Activated naive CD8-positive, alpha-beta T cell treated with anti-CD3 and anti-CD28 coated beads, Interleukin-2, amount 50 U/mL, for 24 hours (primary cell): Measurements from ENCODE around the gene NEDD4L.
"Not testable (repeated sequence)": the region's sequence is repeated elsewhere in the genome, so short reads cannot be mapped to it uniquely, and the experiment has no call there.

ENCODE experiments used
- ATAC-seq: fragments of 150-1000 bp; cut with Tn5 transposase; one replicate; pipeline ENCODE4 v1.10.0; 2021
- DNase-seq: peaks from one replicate; pipeline ENCODE4 v3.0.0; 2021
- H3K27ac Mint-ChIP-seq: one replicate; pipeline ENCODE4 v1.8.0; 2021; ENCODE audit warnings: mild to moderate bottlenecking, mixed read lengths
- H3K27me3 Mint-ChIP-seq: one replicate; pipeline ENCODE4 v1.8.0; 2021; ENCODE audit warnings: mixed read lengths
- H3K36me3 Mint-ChIP-seq: one replicate; pipeline ENCODE4 v1.8.0; 2021; ENCODE audit warnings: low read depth, mixed read lengths
- H3K4me1 Mint-ChIP-seq: one replicate; pipeline ENCODE4 v1.8.0; 2021; ENCODE audit warnings: mixed read lengths
- H3K4me3 Mint-ChIP-seq: one replicate; pipeline ENCODE4 v1.8.0; 2021; ENCODE audit warnings: mild to moderate bottlenecking, moderate library complexity, mixed read lengths
- H3K9me3 Mint-ChIP-seq: one replicate; pipeline ENCODE4 v1.8.0; 2021; ENCODE audit warnings: mixed read lengths

Gene NEDD4L

GRCh38 chr18:58419587-58420199, 375.7 kb downstream of the NEDD4L start:
- Mint-ChIP-seq H3K4me1 (no peaks in the 10 kb centered on the region), H3K36me3 (no peaks in the 10 kb centered on the region), H3K9me3 (peaks cover 3% of the 10 kb centered on the region), H3K27me3 (peaks cover 4% of the 10 kb centered on the region), H3K4me3 (no peak overlapping the region), H3K27ac (no peak overlapping the region)
- ATAC-seq: no peak
- DNase-seq: no peak

- Mint-ChIP-seq H3K36me3 (no peaks in the 10 kb centered on the region), H3K4me3 (no peak overlapping the region), H3K27ac (no peak overlapping the region), H3K27me3 (peaks cover 5% of the 10 kb centered on the region), H3K9me3 (no peaks in the 10 kb centered on the region), H3K4me1 (peaks cover 2% of the 10 kb centered on the region)
- ATAC-seq (no peak), DNase-seq (no peak)
These were observed 382.6 kb downstream of the NEDD4L start for GRCh38 chr18:58426611-58427010.

DNA sequence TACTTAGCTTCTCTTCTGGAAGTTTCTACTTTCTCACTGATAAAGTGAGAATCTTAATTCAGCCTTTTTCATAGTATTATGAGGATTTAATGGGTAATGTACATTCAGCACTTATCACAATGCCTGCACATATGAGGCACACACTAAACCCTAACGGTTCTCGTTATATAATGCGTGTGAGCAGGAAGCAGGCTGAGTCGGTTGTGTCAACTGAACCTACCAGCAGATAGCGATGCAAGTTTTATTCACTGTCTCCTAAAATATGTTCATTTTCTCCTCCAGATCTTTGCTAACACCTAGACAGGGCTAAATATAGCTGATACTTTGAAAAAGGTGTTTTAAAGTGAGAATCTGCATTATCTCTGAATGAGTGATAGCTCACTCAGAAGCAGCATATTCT, 383.3 kb downstream of the NEDD4L start:
- Mint-ChIP-seq H3K4me3 (no peak overlapping the region), H3K27ac (no peak overlapping the region), H3K9me3 (no peaks in the 10 kb centered on the region), H3K4me1 (peaks cover 2% of the 10 kb centered on the region), H3K36me3 (no peaks in the 10 kb centered on the region), H3K27me3 (peaks cover 4% of the 10 kb centered on the region)
- no peak for DNase-seq
- no peak for ATAC-seq

- no peak for ATAC-seq
- no peaks in the 10 kb centered on the region for H3K9me3 Mint-ChIP-seq
- no peaks in the 10 kb centered on the region for H3K36me3 Mint-ChIP-seq
- H3K27ac Mint-ChIP-seq: no peak overlapping the region
- peaks cover 1% of the 10 kb centered on the region for H3K27me3 Mint-ChIP-seq
- no peak overlapping the region for H3K4me3 Mint-ChIP-seq
- peaks cover 2% of the 10 kb centered on the region for H3K4me1 Mint-ChIP-seq
- DNase-seq: no peak
These were observed 385.4 kb downstream of the NEDD4L start for GRCh38 chr18:58429442-58429841.

DNA sequence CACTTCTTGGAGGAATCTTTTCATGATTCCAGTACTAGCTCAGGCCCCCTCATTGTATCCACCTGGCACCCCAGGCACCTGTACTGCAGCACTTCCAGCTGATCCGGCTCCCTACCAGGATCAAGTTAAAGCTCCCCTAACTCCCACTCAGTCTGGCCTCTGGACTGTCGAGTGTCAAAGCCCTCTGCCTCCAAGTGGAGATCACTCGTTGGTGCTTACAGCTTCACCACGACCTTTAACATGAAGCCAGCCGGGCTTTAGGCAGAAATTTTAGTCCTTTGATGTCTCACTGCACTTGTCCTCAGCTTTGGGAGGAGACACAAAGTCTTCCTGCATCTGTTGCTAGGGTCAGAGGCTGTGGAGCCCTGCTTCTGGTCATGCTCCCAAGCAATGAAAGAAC, 387.2 kb downstream of the NEDD4L start:
- ATAC-seq (no peak), DNase-seq (no peak)
- peaks cover 3% of the 10 kb centered on the region for H3K9me3 Mint-ChIP-seq
- H3K27me3 Mint-ChIP-seq: peaks cover 1% of the 10 kb centered on the region
- no peak overlapping the region for H3K27ac Mint-ChIP-seq
- H3K4me3 Mint-ChIP-seq: no peak overlapping the region
- no peaks in the 10 kb centered on the region for H3K4me1 Mint-ChIP-seq
- H3K36me3 Mint-ChIP-seq: peaks cover 3% of the 10 kb centered on the region

DNA sequence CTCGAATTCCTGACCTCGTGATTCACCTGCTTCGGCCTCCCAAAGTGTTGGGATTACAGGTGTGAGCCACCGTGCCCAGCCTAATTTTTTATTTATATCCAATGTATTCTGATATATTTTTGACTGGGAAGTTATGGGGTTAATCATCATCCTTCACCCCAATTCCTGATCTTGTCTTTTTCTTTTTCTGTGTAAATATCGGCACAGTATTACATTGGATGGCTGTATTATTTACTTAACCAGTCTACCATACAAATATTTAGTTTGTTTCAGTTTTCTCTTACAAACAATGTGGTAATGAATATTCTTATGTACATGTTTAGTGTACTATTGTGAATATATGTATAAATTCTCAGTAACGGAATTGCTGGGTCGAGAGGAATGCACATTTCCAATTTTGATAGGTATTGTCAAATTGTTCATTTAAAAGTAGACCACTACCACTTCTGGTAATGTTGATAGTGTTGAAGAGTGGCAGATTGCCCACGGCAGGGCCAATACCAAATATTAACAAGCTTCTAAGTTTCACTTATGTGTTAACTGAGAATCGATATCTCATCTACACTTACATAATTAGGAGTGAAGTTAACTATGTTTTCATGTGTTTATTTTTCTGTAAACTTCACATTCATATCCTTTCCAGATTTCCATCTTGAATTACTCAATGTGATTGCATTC, 388.2 kb downstream of the NEDD4L start:
- DNase-seq (no peak), ATAC-seq (no peak)
- Mint-ChIP-seq H3K9me3 (peaks cover 3% of the 10 kb centered on the region), H3K27ac (no peak overlapping the region), H3K27me3 (no peaks in the 10 kb centered on the region), H3K4me3 (no peak overlapping the region), H3K36me3 (peaks cover 3% of the 10 kb centered on the region), H3K4me1 (no peaks in the 10 kb centered on the region)

DNA sequence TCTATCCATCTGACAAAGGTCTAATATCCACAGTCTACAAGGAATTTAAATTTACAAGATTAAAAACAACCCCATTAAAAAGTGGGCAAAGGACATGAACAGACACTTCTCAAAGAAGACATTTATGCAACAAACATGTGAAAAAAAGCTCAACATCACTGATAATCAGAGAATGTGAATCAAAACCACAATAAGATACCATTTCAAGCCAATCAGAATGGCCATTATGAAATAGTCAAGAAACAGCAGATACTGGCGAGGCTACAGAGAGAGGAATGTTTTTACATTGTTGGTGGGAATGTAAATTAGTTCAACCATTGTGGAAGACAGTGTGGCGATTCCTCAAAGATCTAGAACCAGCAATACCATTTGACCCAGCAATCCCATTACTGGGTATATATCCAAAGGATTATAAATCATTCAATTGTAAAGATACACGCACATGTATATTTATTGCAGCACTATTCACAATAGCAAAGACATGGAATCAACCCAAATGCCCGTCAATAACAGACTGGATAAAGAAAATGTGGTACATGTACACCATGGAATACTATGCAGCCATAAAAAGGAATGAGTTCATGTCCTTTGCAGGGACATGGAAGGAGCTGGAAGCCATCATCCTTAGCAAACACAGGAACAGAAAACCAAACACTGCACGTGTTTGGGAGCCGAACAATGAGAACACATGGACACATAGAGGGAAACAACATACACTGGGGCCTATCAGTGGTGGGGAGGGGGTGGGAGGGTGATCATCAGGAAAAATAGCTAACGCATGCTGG, 391.4 kb downstream of the NEDD4L start:
- ATAC-seq: not testable (repeated sequence)

DNA sequence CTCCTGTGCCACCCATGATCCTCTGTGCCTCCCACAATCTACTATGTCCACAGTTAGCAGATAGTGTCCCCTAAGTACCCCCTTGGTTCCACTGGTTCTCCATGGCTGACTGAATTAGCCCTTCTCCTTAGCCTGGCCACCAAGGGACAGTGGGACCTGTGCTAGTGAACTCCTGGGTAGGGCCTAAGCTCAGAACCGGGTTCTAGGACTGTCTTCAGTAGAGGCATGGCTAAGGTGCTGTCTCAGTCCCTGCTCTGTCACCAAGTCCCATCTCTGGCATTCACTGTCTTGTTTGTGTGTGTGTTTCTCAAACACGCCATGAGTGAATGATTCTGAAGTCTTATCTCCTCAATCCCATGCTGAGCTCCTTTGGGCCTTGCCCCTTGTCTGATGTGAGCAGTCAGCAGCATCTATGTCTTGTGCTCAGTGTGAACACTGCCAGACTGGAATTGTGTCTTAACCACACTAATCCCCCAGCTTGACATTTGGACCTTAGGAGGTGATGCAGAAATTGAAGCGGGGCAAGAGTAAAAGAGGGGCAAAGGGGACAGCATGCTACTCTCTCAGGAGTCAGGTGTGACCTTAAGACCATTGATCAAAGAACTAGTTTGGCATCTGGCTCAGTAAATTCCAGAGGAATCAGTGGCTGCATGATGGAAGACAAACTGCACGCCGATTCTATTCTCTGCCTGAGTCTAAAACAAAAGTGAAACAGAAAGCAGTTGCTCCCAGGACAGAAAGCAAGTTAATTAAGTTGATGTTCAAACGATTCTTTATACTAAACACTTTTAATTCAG, 394.3 kb downstream of the NEDD4L start:
- ATAC-seq (peak; percentile 31), DNase-seq (no peak)
- Mint-ChIP-seq H3K27me3 (no peaks in the 10 kb centered on the region), H3K4me1 (peaks cover 14% of the 10 kb centered on the region), H3K27ac (peak overlapping the region; percentile 67), H3K4me3 (peak overlapping the region; percentile 74), H3K36me3 (peaks cover 3% of the 10 kb centered on the region), H3K9me3 (peaks cover 3% of the 10 kb centered on the region)

More for the DNA sequence above, 391.4 kb downstream of the NEDD4L start:
- not testable (repeated sequence) for H3K27ac Mint-ChIP-seq, H3K9me3 Mint-ChIP-seq, DNase-seq, H3K27me3 Mint-ChIP-seq, H3K36me3 Mint-ChIP-seq, H3K4me3 Mint-ChIP-seq
- peaks cover 14% of the 10 kb centered on the region for H3K4me1 Mint-ChIP-seq

- Mint-ChIP-seq H3K4me1 (peaks cover 14% of the 10 kb centered on the region), H3K27me3 (no peaks in the 10 kb centered on the region), H3K27ac (peak overlapping the region; percentile 67), H3K36me3 (peaks cover 3% of the 10 kb centered on the region), H3K4me3 (peak overlapping the region; percentile 74), H3K9me3 (peaks cover 3% of the 10 kb centered on the region)
- ATAC-seq (peak; percentile 52), DNase-seq (no peak)
These were observed 394.9 kb downstream of the NEDD4L start for GRCh38 chr18:58438958-58439300.

DNA sequence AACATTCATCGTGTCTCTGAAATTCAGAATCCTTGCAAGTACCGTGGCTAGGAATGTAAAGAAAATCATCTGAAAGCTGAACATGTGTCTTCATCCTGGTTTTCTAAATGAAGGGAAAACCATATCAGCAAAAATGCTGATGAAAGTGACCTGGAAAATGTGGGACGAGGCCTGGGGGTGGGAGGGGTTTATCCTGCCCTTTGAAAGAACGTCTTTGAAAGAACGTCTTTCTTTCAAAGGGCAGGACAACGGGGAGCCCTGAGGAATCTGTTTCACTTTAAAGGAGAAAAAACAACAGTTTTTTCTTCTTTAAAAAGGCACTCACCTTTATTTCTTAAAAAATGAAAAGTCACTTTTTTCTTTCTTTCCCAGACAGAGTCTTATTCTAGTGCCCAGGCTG, 399.6 kb downstream of the NEDD4L start:
- peaks cover 7% of the 10 kb centered on the region for H3K4me1 Mint-ChIP-seq
- no peak overlapping the region for H3K27ac Mint-ChIP-seq
- H3K9me3 Mint-ChIP-seq: no peaks in the 10 kb centered on the region
- H3K4me3 Mint-ChIP-seq: no peak overlapping the region
- no peaks in the 10 kb centered on the region for H3K27me3 Mint-ChIP-seq
- DNase-seq (no peak), ATAC-seq (no peak)
- H3K36me3 Mint-ChIP-seq: no peaks in the 10 kb centered on the region

DNA sequence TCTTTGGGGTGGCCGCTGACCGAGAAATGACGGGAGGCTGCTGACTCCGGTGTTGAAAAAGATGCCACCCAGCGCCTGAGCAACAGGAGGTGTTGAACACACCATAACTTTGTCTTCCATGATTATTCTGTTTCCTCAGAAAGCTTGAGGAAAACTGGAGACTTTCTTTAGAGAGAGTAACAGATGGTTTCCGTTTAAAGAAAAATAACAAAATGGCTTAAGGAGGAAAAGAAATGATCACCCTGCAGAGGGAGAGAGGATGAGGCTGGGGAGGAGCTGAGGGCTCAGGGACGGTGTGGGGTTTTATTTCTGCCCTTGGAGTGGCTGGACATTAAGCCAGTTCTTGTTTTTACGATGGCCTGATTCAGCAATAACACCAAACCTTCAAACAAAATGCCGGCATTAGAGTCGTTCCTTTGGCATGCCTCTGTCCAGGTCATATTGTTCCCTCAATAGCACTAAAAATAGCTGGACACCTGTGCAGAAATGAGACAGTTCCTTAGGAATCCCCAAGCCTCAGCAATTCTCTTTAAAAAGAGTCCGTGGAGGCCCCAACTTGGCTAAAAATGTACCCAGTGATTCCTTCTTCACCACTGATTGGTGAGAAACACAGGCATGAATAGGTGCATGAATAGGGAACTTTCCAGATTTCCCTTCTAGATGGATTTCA, 402.5 kb downstream of the NEDD4L start:
- no peak for DNase-seq
- H3K4me1 Mint-ChIP-seq: no peaks in the 10 kb centered on the region
- H3K27me3 Mint-ChIP-seq: no peaks in the 10 kb centered on the region
- no peak overlapping the region for H3K4me3 Mint-ChIP-seq
- ATAC-seq: no peak
- H3K9me3 Mint-ChIP-seq: no peaks in the 10 kb centered on the region
- no peak overlapping the region for H3K27ac Mint-ChIP-seq
- H3K36me3 Mint-ChIP-seq: no peaks in the 10 kb centered on the region

DNA sequence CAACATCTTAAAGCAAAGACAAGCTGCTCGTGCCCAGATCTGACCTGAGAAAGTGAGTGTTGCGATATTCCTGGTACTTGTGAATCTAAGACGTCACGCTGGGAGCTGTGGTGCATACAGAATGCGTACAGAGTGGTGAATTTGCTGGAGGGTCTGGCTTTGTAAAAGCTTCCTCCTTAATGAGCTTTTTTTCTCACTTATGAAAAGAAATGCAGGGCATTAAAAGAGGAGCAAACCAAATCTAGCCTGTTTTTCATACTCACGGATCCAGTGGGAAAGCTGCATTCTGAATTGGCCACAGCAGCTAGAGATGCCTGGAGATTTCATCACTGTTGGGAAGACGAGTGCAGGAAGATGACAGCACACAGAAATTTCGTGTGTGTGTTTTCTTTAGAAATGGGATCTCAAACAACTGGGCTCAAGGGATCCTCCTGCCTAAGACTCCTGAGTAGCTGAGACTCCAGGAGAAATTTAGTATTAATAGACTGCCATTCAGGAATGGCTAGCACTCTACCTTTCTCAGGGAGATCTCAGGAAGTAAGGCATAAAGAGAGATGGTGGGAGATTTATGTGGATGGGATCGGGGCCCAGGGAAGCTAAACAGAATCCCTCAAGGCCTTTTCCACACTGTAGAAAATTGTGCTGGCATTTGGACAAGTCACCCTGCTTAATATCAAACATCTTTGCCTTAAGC, 403.5 kb downstream of the NEDD4L start:
- Mint-ChIP-seq H3K4me1 (no peaks in the 10 kb centered on the region), H3K27ac (no peak overlapping the region), H3K4me3 (no peak overlapping the region), H3K36me3 (no peaks in the 10 kb centered on the region), H3K27me3 (no peaks in the 10 kb centered on the region), H3K9me3 (no peaks in the 10 kb centered on the region)
- ATAC-seq (no peak), DNase-seq (no peak)

GRCh38 chr18:58449464-58449863, 405.4 kb downstream of the NEDD4L start:
- Mint-ChIP-seq H3K36me3 (no peaks in the 10 kb centered on the region), H3K27ac (no peak overlapping the region), H3K4me3 (no peak overlapping the region), H3K4me1 (no peaks in the 10 kb centered on the region), H3K9me3 (no peaks in the 10 kb centered on the region), H3K27me3 (no peaks in the 10 kb centered on the region)
- no peak for DNase-seq
- no peak for ATAC-seq
